ENCODE results near the gene MYO3A.

GRCh38 chr10:25890995-25891394 lies 43.0 kb upstream of the MYO3A start:
- TF ChIP-seq CTCF (optimal IDR thresholded peaks at IDR 0.05 in 1 of 3, IDR thresholded peaks at IDR 0.05 in 1 of 3, conservative IDR thresholded peaks at IDR 0.05 in 1 of 3; ENCODE audit: extremely low read depth in 1 of 3, insufficient read depth in 2 of 3, low read length in 3 of 3) (no peak), EZH2 (IDR thresholded peaks at IDR 0.05; ENCODE audit: low read length) (no peak)
